Neural progenitor cell (in vitro differentiated cells): ENCODE measurements around the gene KRT6C. TPM values are rescaled to one million over a fixed set of nuclear protein-coding genes. Genes with fewer than 3 reads are reported as not detected.

ENCODE experiments used
- DNase-seq: peaks from one replicate; pipeline ENCODE4 v3.0.0-alpha.2; 2016; ENCODE audit warnings: low spot score
- H2AFZ ChIP-seq: fragments of 200-600 bp; sonication (generic); replicated peaks from 2 replicates; pipeline ENCODE4 v1.6.1; 2016; ENCODE audit warnings: antibody characterized with exemption
- H3F3A ChIP-seq: fragments of 200-600 bp; sonication (generic); 2 replicates; pipeline ENCODE4 v1.6.1; 2016; ENCODE audit warnings: antibody characterized with exemption, low read depth
- H3K27ac ChIP-seq: fragments of 200-600 bp; sonication (generic); 2 replicates; pipeline ENCODE4 v1.5.1; 2016; ENCODE audit warnings: mild to moderate bottlenecking
- H3K27me3 ChIP-seq: fragments of 200-600 bp; sonication (generic); 2 replicates; pipeline ENCODE4 v1.6.1; 2016; ENCODE audit warnings: mild to moderate bottlenecking, moderate library complexity
- H3K36me3 ChIP-seq: fragments of 200-600 bp; sonication (generic); 2 replicates; pipeline ENCODE4 v1.5.1; 2016
- H3K4me1 ChIP-seq: fragments of 200-600 bp; sonication (generic); 2 replicates; pipeline ENCODE4 v1.6.1; 2016; ENCODE audit warnings: mixed run types
- H3K4me2 ChIP-seq: fragments of 200-600 bp; sonication (generic); 2 replicates; pipeline ENCODE4 v1.6.1; 2016
- H3K4me3 ChIP-seq: fragments of 200-600 bp; sonication (generic); 2 replicates; pipeline ENCODE4 v1.5.1; 2016
- H3K79me2 ChIP-seq: fragments of 200-600 bp; sonication (generic); 2 replicates; pipeline ENCODE4 v1.6.1; 2016; ENCODE audit warnings: low read depth
- H3K9ac ChIP-seq: fragments of 200-600 bp; sonication (generic); 2 replicates; pipeline ENCODE4 v1.6.1; 2016
- H3K9me3 ChIP-seq: fragments of 200-600 bp; sonication (generic); 2 replicates; pipeline ENCODE4 v1.5.1; 2016; ENCODE audit warnings: low read depth
- H4K20me1 ChIP-seq: fragments of 200-600 bp; sonication (generic); 2 replicates; pipeline ENCODE4 v1.6.1; 2016; ENCODE audit warnings: low read depth
- H3K27ac Mint-ChIP-seq: 3 replicates; pipeline ENCODE4 v1.8.0; 2021; ENCODE audit warnings: mixed read lengths
- H3K27me3 Mint-ChIP-seq: 2 replicates; pipeline ENCODE4 v1.8.0; 2022; ENCODE audit warnings: low read depth, mild to moderate bottlenecking, inconsistent platforms, moderate library complexity, mixed read lengths; ENCODE audit not compliant: insufficient read depth
- H3K36me3 Mint-ChIP-seq: 3 replicates; pipeline ENCODE4 v1.8.0; 2021; ENCODE audit warnings: mixed read lengths
- H3K4me1 Mint-ChIP-seq: 3 replicates; pipeline ENCODE4 v1.8.0; 2021; ENCODE audit warnings: mixed read lengths
- H3K4me3 Mint-ChIP-seq: 3 replicates; pipeline ENCODE4 v1.8.0; 2021; ENCODE audit warnings: mild to moderate bottlenecking, moderate library complexity, mixed read lengths
- H3K9me3 Mint-ChIP-seq: 3 replicates; pipeline ENCODE4 v1.8.0; 2020; ENCODE audit warnings: mixed read lengths
- EZH2 ChIP-seq: fragments of 200-600 bp; sonication (generic); IDR thresholded peaks from 2 replicates; pipeline ENCODE4 v1.6.1; 2017; ENCODE audit warnings: antibody characterized with exemption, mild to moderate bottlenecking, moderate library complexity
- EZH2phosphoT487 ChIP-seq: fragments of 200-600 bp; sonication (generic); IDR thresholded peaks from 2 replicates; pipeline ENCODE4 v1.6.1; 2017; ENCODE audit warnings: antibody characterized with exemption
- total RNA-seq: library from RNA; depleted of rRNA; stranded (reverse); fragments of >200 nt; gene quantifications from 2 replicates; pipeline ENCODE4 v1.2.3, GENCODE V29; 2015; ENCODE audit warnings: low replicate concordance
- TF ChIP-seq, protein P1 (sequence below): fragments of 200-600 bp; sonication (generic); IDR thresholded peaks from 2 replicates; pipeline ENCODE4 v1.5.1; 2017; ENCODE audit warnings: antibody characterized with exemption, mild to moderate bottlenecking

Gene KRT6C
- total RNA-seq, 1 donor from 2014 or later: not detected

DNA sequence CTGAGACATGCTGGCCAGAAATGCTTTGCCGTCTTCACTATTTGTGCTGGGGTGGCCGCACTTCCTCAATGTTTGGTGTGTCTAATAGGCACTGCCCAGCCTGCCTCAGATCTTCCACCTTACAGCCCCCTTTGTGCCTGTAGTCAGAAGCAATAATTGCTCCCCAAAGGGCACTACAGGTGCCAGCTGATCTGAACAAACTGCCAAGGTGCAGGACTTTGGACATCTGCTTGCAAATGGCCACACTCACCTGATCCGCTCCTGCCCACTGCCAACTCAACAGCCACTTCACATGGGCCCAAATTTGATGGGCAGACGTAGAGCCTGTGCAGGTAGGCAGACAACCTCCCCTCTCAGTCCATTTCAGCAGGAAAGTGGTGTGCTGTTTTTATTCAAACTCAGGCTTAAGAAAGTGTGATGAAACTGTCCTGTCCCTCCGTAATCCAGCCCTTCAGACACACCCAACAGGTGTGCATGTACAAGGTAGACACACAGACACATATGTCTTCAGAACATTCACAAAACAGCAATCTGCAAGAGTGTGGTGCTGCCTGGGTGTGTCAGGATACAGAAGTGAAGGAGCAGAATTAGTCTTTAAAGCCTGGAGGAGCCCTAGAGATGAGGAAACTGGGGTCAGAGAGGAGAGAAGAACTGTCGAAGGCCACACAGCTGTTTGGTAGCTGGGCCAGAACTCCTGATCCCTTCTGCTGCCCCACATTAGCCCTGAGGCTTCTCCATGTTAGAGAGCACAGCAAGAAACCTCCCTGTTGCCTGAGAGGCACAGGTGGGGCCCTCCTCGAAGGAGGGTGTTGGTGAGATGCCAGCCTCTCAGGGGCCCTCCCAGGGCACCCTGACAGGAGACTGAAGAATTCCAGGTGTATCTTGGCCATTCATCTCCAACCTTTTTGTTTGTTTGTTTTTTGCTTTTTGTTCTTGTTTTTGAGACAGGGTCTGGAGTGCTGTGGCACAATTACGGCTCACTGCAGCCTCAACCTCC, 35.0 kb downstream of the KRT6C start:
- Mint-ChIP-seq H3K4me1 (peaks cover 41% of the 10 kb centered on the region), H3K4me3 (no peak overlapping the region)

DNA sequence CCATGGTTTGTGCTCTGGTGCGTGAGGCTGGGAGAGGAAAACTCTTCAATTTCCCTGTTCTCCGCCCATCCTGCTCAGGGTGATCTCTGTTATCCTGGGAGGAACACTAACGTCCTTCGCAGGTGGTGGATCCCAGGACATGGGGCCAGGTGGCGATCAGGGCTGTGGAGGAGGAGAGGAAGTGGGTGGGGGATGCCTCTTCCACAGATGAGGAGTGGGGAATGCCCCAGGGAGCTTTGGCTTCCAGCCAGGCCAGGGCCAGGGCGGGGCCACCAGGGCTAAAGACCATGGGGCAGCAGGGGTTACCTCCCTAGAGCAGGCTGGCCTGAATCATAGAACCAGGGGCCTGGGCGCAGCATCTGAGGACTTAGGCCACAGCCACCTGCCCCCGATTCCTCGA, 36.1 kb downstream of the KRT6C start:
- Histone ChIP-seq H3K4me1 (peaks cover 19% of the 10 kb centered on the region), H3K4me3 (no peak overlapping the region), H3K36me3 (no peaks in the 10 kb centered on the region), H3K9me3 (no peaks in the 10 kb centered on the region), H3F3A (peaks cover 7% of the 10 kb centered on the region), H2AFZ (no peak overlapping the region), H3K27me3 (no peaks in the 10 kb centered on the region), H3K9ac (no peak overlapping the region), H3K27ac (no peak overlapping the region), H4K20me1 (no peaks in the 10 kb centered on the region), H3K79me2 (no peaks in the 10 kb centered on the region), H3K4me2 (no peak overlapping the region)
- H3K27me3 Mint-ChIP-seq: peaks cover 8% of the 10 kb centered on the region
- no peaks in the 10 kb centered on the region for H3K9me3 Mint-ChIP-seq
- DNase-seq: no peak
- no peaks in the 10 kb centered on the region for H3K36me3 Mint-ChIP-seq
- no peak for TF ChIP-seq EZH2phosphoT487
- TF ChIP-seq EZH2: no peak
- TF ChIP-seq, protein P1, sequence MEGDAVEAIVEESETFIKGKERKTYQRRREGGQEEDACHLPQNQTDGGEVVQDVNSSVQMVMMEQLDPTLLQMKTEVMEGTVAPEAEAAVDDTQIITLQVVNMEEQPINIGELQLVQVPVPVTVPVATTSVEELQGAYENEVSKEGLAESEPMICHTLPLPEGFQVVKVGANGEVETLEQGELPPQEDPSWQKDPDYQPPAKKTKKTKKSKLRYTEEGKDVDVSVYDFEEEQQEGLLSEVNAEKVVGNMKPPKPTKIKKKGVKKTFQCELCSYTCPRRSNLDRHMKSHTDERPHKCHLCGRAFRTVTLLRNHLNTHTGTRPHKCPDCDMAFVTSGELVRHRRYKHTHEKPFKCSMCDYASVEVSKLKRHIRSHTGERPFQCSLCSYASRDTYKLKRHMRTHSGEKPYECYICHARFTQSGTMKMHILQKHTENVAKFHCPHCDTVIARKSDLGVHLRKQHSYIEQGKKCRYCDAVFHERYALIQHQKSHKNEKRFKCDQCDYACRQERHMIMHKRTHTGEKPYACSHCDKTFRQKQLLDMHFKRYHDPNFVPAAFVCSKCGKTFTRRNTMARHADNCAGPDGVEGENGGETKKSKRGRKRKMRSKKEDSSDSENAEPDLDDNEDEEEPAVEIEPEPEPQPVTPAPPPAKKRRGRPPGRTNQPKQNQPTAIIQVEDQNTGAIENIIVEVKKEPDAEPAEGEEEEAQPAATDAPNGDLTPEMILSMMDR: no peak
- peaks cover 35% of the 10 kb centered on the region for H3K4me1 Mint-ChIP-seq
- H3K27ac Mint-ChIP-seq: peak overlapping the region; percentile 27
- no peak overlapping the region for H3K4me3 Mint-ChIP-seq

More for the DNA sequence above, 35.0 kb downstream of the KRT6C start:
- Histone ChIP-seq H3K79me2 (no peaks in the 10 kb centered on the region), H3K4me3 (no peak overlapping the region), H2AFZ (no peak overlapping the region), H3K9ac (no peak overlapping the region), H3F3A (peaks cover 7% of the 10 kb centered on the region), H3K27ac (no peak overlapping the region), H3K27me3 (no peaks in the 10 kb centered on the region), H3K4me2 (no peak overlapping the region), H3K36me3 (no peaks in the 10 kb centered on the region), H3K4me1 (peaks cover 25% of the 10 kb centered on the region), H3K9me3 (no peaks in the 10 kb centered on the region), H4K20me1 (no peaks in the 10 kb centered on the region)
- Mint-ChIP-seq H3K9me3 (no peaks in the 10 kb centered on the region), H3K27me3 (peaks cover 8% of the 10 kb centered on the region), H3K36me3 (no peaks in the 10 kb centered on the region), H3K27ac (no peak overlapping the region)
- no peak for DNase-seq
- TF ChIP-seq, protein P1: no peak
- TF ChIP-seq EZH2: no peak
- TF ChIP-seq EZH2phosphoT487: no peak

DNA sequence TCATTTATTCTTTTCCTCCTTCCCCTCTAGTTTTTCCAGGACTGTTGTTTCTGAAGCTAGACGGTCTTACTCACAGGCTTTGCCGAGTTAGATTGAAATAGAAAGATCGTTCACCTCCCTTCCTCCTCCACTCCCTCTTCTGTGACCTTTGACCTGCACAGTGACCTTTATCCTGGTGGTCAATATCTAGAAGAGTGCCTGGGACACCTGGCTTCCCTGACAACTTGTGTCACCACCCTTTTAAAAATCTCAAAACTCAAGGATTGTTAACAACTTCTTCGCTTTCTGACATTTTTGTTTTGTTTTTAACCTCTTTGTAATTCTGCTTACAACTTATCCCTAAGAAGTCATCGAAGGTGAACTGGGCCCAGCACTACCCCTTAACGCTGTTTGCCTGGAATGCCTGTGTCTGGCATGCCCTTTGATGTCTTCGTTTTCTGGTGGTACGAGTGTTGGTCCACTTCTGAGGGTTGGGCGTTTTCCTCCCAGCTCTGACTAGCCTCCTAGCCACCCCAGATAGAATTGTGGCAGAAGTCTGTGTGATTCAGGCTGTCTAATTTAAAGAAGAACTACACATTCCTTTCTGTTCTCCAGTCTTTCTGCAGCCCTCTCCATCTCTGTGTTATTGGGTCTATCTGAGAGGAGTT, 36.7 kb downstream of the KRT6C start:
- peak overlapping the region; percentile 19 for H3K4me2 ChIP-seq
- Mint-ChIP-seq H3K36me3 (no peaks in the 10 kb centered on the region), H3K4me1 (peaks cover 29% of the 10 kb centered on the region), H3K27ac (peak overlapping the region; percentile 30), H3K4me3 (no peak overlapping the region), H3K9me3 (no peaks in the 10 kb centered on the region), H3K27me3 (peaks cover 8% of the 10 kb centered on the region)
- no peaks in the 10 kb centered on the region for H3K36me3 ChIP-seq
- H3K27ac ChIP-seq: no peak overlapping the region
- no peak for DNase-seq
- peaks cover 13% of the 10 kb centered on the region for H3K4me1 ChIP-seq
- H3K79me2 ChIP-seq: no peaks in the 10 kb centered on the region
- H3K9me3 ChIP-seq: no peaks in the 10 kb centered on the region
- H3K27me3 ChIP-seq: no peaks in the 10 kb centered on the region
- H3K4me3 ChIP-seq: no peak overlapping the region
- TF ChIP-seq EZH2phosphoT487 (no peak), EZH2 (no peak)
- TF ChIP-seq, protein P1: no peak
- H4K20me1 ChIP-seq: no peaks in the 10 kb centered on the region
- peaks cover 7% of the 10 kb centered on the region for H3F3A ChIP-seq
- H3K9ac ChIP-seq: no peak overlapping the region
- no peak overlapping the region for H2AFZ ChIP-seq
